T follicular helper cell (primary cell): ENCODE measurements around the gene GPR34.

ENCODE experiments used
- DNase-seq: peaks from one replicate; pipeline ENCODE4 v3.0.0-alpha.2; 2020; ENCODE audit warnings: low read depth

GPR34 gene

GRCh38 chrX:41734530-41734929 lies 45.8 kb downstream of the GPR34 start:
- DNase-seq: no peak

GRCh38 chrX:41737065-41737464 lies 48.3 kb downstream of the GPR34 start:
- DNase-seq: peak; percentile 0

- DNase-seq: no peak
Observed at GRCh38 chrX:41739871-41740270, 51.1 kb downstream of the GPR34 start.
